NOMO-1 (cell line): Measurements from ENCODE around the gene UNC13A.

Experiments used
- DNase-seq, 2 experiments: peaks; one replicate each; lab custom pipeline; 2025; ENCODE audit not compliant: unreplicated experiment in 2 of 2; lab: John Stamatoyannopoulos, UW

UNC13A gene

DNA sequence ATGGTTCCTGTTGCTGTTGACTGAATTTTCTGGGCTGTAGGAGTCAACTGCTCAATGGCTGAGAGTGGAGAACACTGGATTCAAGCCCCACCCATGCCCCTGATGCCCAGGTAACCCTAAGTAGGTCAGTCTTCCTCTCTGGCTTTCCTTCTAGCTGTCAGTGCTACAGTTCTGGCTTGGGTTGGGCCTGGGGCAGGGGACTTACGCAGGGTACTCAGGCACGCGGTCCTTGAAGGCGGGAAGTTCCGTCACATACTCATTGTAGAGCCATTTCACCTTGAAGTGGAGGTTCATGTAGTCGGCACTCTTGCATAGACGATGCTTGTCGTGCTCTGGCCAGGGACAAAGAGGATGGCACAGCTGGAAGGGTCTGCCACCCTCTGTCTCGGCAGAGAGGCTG lies 55.6 kb downstream of the UNC13A start:
- no peak for DNase-seq

DNA sequence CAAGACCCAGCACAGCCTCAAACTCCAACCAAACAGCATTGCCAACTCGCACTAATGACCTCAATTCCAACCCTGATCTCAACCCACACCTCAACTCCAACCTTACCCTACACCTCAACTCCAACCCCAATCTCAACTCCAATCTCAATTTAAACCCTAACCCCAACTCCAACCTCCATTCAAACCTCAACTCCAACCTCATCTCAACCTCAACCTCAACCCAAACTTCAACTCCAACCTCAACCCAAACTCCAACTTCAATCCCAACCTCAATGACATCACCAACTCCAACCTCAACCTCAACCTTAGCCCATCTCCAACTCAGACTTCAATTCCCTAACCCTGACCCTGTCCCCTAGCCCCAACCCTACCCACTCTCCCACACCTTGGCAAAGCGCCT lies 58.4 kb downstream of the UNC13A start:
- no peak for DNase-seq

DNA sequence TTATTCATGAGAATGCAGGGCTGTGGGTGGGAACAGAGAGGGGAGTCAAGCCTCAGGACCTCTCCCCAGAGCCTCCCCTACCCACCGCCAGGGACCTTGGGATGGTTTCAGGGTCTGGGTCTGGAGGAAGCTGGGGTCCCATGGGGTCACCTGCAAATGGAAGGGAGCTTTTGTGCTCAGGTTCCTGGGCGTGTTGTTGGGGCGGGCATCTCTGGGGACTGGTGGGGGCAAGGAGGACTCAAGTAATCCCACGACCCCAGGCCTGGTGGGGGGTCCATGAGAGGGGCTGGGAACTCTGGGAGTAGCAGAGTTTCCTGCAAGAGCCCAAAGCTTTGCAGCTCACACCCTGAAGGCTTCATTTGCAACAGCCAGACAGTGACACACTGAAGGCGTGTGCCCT lies 60.2 kb downstream of the UNC13A start:
- DNase-seq = no peak

DNA sequence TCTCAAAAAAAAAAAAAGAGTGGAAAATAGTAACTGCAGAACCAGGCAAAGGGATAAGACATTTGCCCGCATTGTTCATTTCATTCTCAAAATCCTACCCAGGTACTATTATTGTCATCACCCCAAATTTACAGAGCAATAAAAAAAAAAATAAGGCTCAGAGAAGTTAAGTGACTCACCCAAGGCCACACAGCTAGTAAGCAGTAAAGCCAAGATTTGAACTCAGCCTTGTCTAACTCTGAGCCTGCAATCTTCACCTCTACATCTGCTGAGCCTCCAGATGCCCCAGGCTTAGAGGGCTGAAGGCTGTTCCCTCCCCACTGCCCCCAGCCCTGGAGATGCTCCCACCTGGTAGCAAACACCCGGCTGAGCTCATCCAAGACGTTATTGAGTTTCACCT lies 61.0 kb downstream of the UNC13A start:
- no peak for DNase-seq

DNA sequence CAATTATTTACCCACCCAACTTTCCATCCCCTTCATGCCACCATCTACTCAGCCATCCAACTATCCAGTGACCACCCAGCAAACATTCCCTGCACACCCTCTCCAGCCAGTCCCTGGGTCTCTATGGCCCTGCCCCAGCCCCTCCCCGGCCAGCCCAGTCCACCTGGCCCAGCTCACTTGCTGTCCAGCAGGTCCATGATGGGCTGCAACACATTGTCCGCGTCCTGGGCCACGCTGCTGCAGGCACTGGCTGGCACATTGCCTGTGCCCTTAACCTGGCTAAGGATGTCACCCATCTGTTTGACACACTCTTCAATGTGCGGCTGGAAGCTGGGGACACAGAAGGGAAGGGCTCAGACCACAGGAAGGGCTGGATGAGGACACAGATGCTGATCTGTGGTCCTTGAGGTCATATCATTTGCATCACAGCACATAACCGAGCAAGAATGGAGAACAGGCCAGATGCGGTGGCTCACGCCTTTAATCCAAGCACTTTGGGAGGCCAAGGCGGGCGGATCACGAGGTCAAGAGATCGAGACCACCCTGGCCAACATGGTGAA lies 61.6 kb downstream of the UNC13A start:
- DNase-seq = no peak

DNA sequence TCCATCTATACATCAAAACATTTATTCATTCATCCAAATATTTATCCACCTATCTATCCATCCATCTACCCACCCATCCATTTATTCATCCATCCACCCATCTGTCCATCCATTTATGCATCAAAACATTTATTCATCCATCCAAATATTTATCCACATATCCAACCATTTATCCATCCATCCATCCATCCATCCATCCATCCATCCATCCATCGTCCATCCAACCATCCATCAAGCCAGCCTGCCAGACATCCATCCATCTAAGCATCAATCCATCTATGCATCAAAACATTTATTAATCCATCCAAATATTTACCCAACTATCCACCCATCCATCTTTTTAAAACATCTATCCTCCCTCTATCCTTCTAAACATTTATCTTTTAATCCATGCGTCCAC lies 62.2 kb downstream of the UNC13A start:
- no peak for DNase-seq

DNA sequence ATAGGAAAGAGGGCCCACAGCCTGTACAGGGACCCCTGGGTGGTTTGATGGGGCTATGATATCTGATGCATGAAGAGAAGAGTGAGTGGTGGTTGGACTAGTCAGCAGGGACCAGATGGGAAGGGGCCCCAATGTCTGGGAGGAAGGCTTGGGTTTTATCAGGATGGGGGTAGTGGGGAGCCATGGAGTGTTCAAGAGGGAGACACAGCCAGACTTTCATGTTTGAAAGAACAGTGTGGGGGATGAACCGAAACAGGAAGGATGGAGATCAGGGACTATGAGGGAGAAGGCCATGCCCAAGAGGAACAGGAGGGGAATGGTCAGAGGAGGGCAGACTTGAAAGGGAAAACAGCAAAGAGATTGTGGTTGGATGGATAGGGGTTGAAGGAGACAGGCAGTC lies 63.1 kb downstream of the UNC13A start:
- no peak for DNase-seq

DNA sequence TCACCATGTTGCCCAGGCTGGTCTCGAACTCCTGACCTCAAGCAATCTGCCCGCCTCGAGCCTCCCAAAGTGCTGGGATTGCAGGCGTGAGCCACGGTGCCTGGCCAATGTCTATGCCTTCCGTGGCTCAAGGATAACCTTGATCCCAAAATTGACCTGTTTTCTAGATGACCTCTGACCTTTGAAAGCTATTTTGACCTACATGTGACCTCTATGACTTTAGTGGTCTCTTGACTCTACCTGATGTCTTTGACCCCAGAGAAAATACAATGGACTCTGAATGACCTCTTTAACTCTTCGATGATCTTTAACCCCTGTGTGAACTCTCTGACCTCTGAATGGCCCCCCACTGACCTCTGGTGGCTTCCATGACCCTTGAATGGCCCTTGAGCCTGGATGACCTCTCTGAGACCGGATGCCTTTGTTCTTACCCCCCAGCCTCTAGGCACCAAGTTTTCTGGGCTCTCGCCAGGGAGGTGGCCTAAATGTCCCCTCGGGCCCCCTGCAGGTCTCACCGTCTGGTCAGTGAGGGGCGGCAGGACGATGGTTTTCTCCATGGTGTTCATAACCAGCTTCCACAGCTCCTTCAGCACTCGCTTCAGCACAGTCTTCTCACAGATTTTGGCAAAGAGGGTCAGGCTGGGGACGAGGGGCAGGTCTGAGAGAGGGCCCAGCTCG lies 63.7 kb downstream of the UNC13A start:
- DNase-seq = no peak

DNA sequence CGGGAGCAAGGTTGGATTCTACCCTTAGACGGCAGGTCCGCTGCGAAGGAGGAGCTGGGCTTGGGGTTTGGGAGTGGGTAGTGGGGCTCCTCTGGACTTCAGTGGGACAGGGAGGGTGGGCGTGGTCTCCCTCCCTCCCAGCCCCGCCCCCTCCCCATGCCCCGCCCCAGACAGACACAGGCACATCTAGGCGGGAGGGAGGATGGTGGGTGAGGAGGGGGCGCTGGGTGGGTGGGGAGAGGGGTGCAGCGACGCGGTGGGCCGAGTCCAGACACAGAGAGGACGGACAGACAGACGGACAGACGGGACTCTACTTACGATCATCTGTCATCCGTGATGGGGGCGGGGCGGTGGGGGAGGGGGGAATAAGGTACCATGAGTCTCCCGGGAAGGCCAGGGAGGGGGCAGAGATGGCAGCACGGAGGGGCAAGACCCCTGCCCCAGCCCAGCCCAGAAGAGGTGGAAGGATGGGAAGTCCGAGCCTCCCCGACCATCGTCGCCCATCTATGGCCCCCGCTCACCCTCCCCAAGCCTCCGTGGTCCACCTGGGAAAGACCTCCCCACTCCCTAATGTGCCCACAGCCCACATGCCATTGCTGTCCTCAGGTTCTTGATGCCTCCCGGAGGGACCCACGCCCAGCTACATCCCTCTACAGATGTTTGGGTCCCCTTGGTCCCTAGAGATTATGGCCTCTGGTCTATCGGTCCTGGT lies 64.8 kb downstream of the UNC13A start:
- DNase-seq = no peak

DNA sequence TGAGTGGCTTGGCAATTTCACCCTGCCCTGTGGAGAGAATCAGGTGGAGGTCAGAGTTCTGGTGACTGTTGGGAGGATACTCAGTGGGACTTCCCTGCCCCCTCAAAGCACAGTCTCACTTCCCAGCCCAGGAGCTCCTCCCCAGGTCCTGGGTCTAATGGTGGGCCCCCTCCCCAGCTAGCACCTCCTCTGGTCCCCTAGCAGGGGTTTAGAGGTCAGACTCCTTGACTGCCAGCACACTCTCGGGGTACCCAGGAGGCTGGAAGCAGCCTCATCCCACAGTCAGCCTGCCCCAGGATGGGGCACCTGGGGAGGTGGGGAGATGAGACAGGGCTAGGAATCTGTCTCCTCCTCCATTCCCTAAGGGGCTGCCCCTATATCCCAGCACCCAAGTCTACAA lies 67.5 kb downstream of the UNC13A start:
- no peak for DNase-seq

DNA sequence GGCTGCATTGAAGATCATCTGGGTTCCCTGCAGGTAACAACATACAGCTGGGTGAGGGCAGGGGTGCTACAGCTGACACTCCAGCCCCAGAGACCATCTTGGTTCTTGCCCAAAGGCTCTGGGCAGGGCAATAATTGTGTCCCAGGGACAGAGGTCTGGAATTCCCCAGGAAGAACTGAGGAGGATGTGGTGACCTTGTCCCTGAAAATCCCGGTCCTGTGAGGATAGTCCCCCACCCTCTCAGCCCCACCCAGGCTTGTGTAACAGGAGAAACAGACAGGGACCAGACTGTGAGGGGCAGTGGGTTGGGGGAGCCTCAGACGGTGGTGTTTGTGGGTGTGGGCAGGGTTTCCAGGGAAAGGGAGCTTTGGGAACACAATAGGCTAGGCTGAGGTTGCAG lies 69.2 kb downstream of the UNC13A start:
- no peak for DNase-seq

DNA sequence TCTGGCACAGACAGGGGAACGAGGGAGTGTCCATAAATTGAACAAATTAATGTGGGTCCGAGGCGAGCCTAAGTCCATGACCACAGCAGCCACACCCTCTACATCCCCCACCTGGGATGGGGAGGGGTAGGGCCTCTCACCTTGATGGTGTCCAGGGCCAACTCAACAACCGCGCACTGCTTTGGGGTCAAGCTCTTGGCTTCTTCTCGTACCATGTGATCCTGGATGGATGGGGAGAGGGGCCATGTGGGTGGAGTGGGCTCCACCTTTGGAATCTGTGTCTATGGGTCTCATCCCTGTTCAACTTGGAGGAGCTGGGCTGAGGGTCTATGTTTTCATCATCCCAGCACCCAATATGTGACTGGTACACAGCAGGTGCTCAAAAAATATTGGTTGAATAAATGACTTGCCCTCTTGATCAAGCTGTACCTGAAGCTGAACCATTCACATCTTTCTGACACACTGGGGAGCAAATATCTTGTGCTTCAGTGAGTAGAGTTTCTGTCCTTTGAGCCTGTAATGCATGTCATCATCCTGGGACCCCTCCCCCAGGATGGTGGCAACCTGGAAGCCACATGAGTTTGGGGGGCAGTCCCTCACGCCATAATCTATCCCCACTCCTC lies 69.8 kb downstream of the UNC13A start:
- DNase-seq = no peak

DNA sequence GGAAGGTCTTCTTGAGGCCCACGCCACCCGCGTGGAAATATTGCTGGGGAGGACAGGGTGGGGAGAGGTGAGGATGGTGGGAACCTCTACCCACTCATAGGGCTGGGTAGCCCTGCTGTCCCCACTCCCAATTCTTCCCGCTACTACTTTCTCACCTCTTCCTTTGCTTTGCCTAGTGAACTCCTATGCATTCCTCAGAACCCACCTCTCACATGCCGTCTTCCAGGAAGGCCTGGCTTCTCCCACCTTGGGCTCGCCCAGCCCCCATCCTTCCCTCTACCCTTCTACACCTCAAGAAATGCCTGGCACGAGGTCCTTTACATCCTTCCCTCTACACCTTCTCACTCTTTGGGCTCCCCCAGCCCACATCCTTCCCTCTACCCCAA lies 70.4 kb downstream of the UNC13A start:
- DNase-seq = no peak

DNA sequence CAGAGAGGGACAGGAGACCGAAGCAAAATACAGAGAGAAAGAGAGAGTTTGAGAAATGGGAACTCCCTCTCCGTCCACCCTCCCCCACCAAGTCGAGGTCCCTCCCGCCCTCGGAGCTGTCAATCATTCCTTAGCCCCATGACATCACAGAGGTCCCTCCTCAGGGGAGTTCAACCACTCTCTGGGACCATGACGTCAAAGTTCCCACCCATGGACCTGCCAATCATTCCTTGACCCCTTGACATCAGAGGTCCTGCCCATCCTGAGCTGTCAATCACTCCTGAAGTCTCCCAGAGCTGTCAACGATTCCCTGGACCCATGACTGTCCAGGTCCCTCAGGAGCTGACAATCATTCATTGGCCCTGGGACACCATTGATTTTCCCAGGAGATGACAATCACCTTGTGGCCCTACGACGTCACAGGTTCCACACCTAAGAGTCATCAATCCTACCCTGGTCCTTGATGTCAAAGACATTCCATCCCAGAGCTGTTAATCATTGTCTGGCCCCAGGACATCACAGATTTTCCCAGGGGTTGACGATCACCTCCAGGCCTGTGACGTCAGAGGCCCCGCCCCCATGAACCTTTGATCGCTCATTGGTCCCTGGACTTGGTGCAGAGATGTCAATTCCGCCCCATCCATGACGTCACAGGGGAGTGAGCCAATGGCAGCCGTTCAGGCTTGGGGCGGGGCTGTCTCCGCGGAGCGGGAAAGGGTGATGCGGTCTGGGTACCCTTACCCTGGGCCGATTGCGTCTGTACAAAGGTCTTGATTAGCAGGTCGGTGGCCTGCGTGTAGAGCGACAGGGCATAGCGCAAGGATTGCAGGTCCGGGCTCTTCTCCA lies 71.0 kb downstream of the UNC13A start:
- no peak for DNase-seq

DNA sequence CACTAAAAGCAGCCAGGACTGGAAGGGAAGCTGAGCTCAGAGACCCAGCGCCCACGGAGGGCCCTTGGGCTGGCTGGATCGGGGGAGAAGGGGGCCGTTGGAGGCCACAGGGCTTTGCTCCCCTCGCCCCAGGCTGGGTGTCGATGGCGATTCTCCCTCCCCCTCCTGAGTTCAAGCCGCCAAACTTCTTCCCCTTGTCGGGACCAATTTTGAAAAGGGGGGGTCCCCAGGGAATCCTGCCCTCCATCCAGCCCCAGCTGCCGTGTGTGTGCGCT lies 71.5 kb downstream of the UNC13A start:
- DNase-seq = no peak

DNA sequence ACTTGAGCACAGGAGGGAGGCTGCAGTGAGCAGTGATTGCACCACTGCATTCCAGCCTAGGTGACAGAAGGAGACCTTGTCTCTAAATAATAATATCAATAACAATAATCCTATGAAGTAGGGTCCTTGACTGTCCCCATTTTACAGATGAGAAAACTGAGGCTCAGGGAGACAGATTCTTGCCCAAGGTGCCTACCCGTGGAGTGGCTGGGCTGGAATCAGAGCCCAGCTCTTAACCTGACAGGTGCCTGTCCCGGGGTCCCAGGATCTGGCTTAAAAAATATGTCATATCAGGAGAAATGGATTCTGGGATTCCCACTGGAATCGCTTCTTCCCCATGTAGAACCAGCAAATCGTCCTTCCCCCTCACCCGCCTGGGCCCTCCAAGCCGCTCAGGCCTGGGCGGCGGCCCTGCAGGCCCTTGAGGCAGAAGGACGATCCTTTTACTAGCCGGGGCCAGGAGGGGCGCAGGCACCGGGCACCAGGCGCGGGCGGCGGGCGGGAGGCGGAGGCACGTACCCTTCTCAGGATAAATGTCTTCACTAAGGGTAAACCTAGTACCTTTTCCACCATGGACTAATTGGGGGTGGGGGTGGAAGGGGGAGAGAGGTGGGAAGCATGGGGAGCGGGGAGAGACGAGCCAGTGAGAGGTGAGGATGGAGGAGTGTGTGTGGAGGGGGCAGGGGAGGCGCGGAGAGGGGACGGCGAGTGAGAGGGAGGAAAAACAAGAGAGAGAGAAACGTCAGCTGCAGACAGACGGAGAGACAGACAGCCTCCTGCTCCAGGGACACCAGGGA lies 72.1 kb downstream of the UNC13A start:
- peak; percentile 2 to 21 for DNase-seq

DNA sequence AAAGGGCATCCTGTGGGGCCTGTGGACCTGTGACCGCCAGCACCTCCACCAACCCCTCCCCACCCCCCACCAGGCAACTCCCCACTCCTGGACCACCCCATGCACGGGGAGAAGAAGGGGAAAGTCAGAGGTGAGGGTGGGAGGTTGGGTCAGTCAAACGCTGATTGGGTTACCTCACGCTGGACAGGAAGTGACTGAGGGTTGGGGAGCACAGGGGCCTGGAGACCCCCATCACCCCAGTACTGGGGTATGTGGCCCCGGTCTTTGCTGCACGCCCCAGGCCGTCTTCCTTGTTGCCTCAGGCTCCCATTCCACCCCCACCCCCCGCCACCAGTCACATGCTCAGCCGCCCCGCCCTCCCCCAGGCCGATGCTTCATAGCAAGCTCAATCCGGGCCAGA lies 73.7 kb downstream of the UNC13A start:
- DNase-seq = no peak

DNA sequence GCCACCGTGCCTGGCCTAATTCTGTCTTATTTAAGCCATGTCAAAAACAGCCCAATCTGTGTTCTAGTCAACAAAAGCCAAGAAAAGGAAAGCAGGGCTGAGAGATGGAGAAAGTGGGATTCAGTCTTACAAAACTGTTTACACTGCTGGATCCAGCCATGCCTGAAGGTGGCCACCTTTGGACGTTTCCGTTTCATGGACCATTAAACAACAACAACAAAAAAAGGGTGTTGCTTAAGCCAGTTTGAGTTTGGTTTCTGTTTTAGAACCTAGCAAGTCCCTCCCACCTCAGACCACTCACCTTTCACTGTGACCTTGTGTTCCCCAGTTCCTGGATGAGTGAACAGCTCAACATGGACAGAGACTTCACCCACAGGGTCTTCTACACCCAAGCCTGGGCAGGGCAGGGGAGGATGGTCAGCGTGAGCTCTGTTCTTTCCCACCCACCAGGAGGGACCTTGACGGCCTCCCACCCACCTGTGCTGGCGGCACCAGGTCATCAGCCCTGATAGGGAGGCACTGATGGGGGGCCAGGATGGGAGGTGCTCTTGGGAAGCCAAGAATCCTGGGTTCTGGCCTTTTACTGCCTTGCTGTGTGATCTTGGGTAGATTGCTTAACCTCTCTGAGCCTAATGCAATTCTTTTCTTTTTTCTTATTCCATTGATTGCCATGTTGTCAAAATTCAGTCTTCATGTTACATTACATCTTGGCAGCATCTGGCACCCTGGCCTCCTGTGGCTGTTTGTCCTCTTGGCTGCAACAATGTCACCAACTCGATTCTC lies 76.5 kb downstream of the UNC13A start:
- DNase-seq = no peak

DNA sequence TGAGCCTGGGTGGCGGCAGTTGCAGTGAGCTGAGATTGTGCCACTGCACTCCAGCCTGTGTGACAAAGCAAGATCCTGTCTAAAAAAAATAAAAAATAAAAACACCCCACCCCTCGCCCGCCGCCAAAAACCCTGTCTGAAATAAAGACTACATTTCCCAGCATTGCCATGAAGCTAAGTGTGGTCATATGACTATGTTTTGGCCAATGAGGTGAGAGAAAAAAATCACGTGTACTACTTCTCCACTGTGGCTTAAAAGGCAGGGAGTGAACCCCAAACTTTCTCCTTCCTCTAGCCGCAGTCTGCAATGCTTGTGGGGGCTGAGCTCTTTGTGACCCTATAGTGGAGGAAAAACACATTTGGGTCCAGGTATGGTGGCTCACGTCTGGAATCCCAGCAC lies 77.8 kb downstream of the UNC13A start:
- DNase-seq = peak in 1 of 2 experiments; percentile 12

DNA sequence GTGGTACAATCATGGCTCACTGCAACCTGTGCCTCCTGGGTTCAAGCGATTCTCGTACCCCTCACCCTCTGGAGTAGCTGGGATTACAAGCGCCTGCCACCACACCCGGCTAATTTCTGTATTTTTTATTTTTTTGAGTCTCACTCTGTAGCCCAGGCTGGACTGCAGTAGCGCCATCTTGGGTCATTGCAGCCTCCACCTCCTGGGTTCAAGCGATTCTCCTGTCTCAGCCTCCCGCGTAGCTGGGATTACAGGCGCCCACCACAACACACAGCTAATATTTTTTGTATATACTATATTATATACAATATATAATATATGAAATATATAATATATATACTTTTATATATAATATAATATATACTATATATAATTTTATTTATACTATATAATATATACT lies 80.2 kb downstream of the UNC13A start:
- no peak for DNase-seq
